Activated CD4-positive, alpha-beta T cell treated with anti-CD3 and anti-CD28 coated beads, Interleukin-2, amount 50 U/mL, for 48 hours (primary cell): Measurements from ENCODE around the gene RAI14.
"Not testable (repeated sequence)": the region's sequence is repeated elsewhere in the genome, so short reads cannot be mapped to it uniquely, and the experiment has no call there.

Source experiments
- DNase-seq, 2 experiments: peaks; one replicate each; pipeline ENCODE4 v3.0.0-alpha.2; 2020

The RAI14 gene

GRCh38 chr5:34736445-34737115 lies 80.5 kb downstream of the RAI14 start:
- DNase-seq: no peak

- no peak for DNase-seq
These were observed 81.6 kb downstream of the RAI14 start for GRCh38 chr5:34737731-34738130.

- no peak for DNase-seq
These were observed 82.3 kb downstream of the RAI14 start for GRCh38 chr5:34738381-34738780.

- DNase-seq: no peak
These were observed 84.3 kb downstream of the RAI14 start for GRCh38 chr5:34740389-34740806.

GRCh38 chr5:34742061-34742460 lies 85.9 kb downstream of the RAI14 start:
- DNase-seq: no peak

- no peak for DNase-seq
These were observed 87.8 kb downstream of the RAI14 start for GRCh38 chr5:34743878-34744277.

GRCh38 chr5:34748431-34748830 lies 92.3 kb downstream of the RAI14 start:
- no peak for DNase-seq

- DNase-seq: no peak
These were observed 93.3 kb downstream of the RAI14 start for GRCh38 chr5:34749431-34749873.

- no peak for DNase-seq
These were observed 94.1 kb downstream of the RAI14 start for GRCh38 chr5:34750206-34750605.

GRCh38 chr5:34751807-34752736 lies 95.9 kb downstream of the RAI14 start:
- DNase-seq: no peak

- not testable (repeated sequence) for DNase-seq
These were observed 97.1 kb downstream of the RAI14 start for GRCh38 chr5:34753236-34753635.

GRCh38 chr5:34755926-34756325 lies 99.8 kb downstream of the RAI14 start:
- DNase-seq: no peak

GRCh38 chr5:34756781-34757624 lies 100.9 kb downstream of the RAI14 start:
- DNase-seq: no peak

- DNase-seq: no peak
These were observed 102.4 kb downstream of the RAI14 start for GRCh38 chr5:34758514-34758913.

GRCh38 chr5:34759213-34759612 lies 103.1 kb downstream of the RAI14 start:
- DNase-seq: not testable (repeated sequence)

GRCh38 chr5:34765662-34766061 lies 109.5 kb downstream of the RAI14 start:
- DNase-seq: no peak

- no peak for DNase-seq
These were observed 111.1 kb downstream of the RAI14 start for GRCh38 chr5:34767180-34767579.

GRCh38 chr5:34770486-34770885 lies 114.4 kb downstream of the RAI14 start:
- DNase-seq: no peak

GRCh38 chr5:34771076-34771475 lies 114.9 kb downstream of the RAI14 start:
- no peak for DNase-seq

GRCh38 chr5:34772267-34773098 lies 116.4 kb downstream of the RAI14 start:
- no peak for DNase-seq

- DNase-seq: no peak
These were observed 118.0 kb downstream of the RAI14 start for GRCh38 chr5:34774139-34774538.

- not testable (repeated sequence) for DNase-seq
These were observed 118.5 kb downstream of the RAI14 start for GRCh38 chr5:34774678-34775077.
